Neuronal stem cell (in vitro differentiated cells): Measurements from ENCODE around the gene CROT.

Experiments used
- DNase-seq: peaks from one replicate; pipeline ENCODE4 v3.0.0-alpha.2; 2013; ENCODE audit warnings: low spot score
- H2AFZ ChIP-seq: one replicate; pipeline ENCODE4 v1.6.1; 2013; ENCODE audit warnings: mild to moderate bottlenecking, low read length, inconsistent platforms
- H2AK5ac ChIP-seq: 2 replicates; pipeline ENCODE4 v1.6.1; 2013; ENCODE audit warnings: low read depth, mild to moderate bottlenecking, inconsistent platforms, low read length, moderate library complexity, mixed read lengths
- H2BK120ac ChIP-seq: 2 replicates; pipeline ENCODE4 v1.6.1; 2013; ENCODE audit warnings: low read depth, mild to moderate bottlenecking, inconsistent platforms, low read length, moderate library complexity, mixed read lengths
- H2BK12ac ChIP-seq: one replicate; pipeline ENCODE4 v1.6.1; 2013; ENCODE audit warnings: low read length, inconsistent platforms
- H2BK15ac ChIP-seq: 2 replicates; pipeline ENCODE4 v1.6.1; 2013; ENCODE audit warnings: mild to moderate bottlenecking, low read length, inconsistent platforms, mixed read lengths
- H2BK5ac ChIP-seq: one replicate; pipeline ENCODE4 v1.6.1; 2013; ENCODE audit warnings: inconsistent platforms, mild to moderate bottlenecking, low read length, moderate library complexity
- H3K14ac ChIP-seq: one replicate; pipeline ENCODE4 v1.6.1; 2013; ENCODE audit warnings: low read length, inconsistent platforms
- H3K18ac ChIP-seq: 2 replicates; pipeline ENCODE4 v1.6.1; 2013; ENCODE audit warnings: low read length, inconsistent platforms
- H3K23ac ChIP-seq: 2 replicates; pipeline ENCODE4 v1.6.1; 2013; ENCODE audit warnings: low read depth, mild to moderate bottlenecking, mixed read lengths, low read length, inconsistent platforms; ENCODE audit not compliant: poor library complexity
- H3K27ac ChIP-seq: replicated peaks from 3 replicates; pipeline ENCODE4 v1.5.1; 2013; ENCODE audit warnings: low read length, inconsistent platforms
- H3K27me3 ChIP-seq, 3 experiments: 2 replicates each; pipeline ENCODE4 v1.6.1; 2013; ENCODE audit warnings: low read length in 3 of 3, mild to moderate bottlenecking in 2 of 3, inconsistent platforms in 1 of 3, low read depth in 1 of 3, mixed read lengths in 1 of 3, moderate library complexity in 1 of 3; ENCODE audit not compliant: control insufficient read depth in 3 of 3, insufficient read depth in 3 of 3
- H3K36me3 ChIP-seq, 2 donors: replicated peaks in 1 of 2; 2 replicates each; pipeline ENCODE4 v1.6.1; 2013; ENCODE audit warnings: low read length in 2 of 2; ENCODE audit not compliant: control insufficient read depth in 2 of 2, insufficient read depth in 2 of 2
- H3K4ac ChIP-seq: 2 replicates; pipeline ENCODE4 v1.6.1; 2013; ENCODE audit warnings: inconsistent platforms, mild to moderate bottlenecking, low read length, moderate library complexity
- H3K4me1 ChIP-seq, 2 donors: 1 replicate in 1 of 2; 2 replicates in 1 of 2; pipeline ENCODE4 v1.6.1; 2013; ENCODE audit warnings: low read length in 2 of 2, low read depth in 1 of 2; ENCODE audit not compliant: control insufficient read depth in 2 of 2, insufficient read depth in 1 of 2
- H3K4me2 ChIP-seq: one replicate; pipeline ENCODE4 v1.6.1; 2013; ENCODE audit warnings: mild to moderate bottlenecking, low read length, inconsistent platforms; ENCODE audit not compliant: insufficient read depth, poor library complexity, severe bottlenecking
- H3K4me3 ChIP-seq, 2 donors: 2 replicates each; pipeline ENCODE4 v1.5.1; 2013; ENCODE audit warnings: low read length in 2 of 2, mild to moderate bottlenecking in 2 of 2, inconsistent platforms in 1 of 2, moderate library complexity in 1 of 2
- H3K79me1 ChIP-seq: one replicate; pipeline ENCODE4 v1.6.1; 2013; ENCODE audit warnings: low read depth, mild to moderate bottlenecking, inconsistent platforms, low read length, moderate library complexity
- H3K9ac ChIP-seq: one replicate; pipeline ENCODE4 v1.6.1; 2013; ENCODE audit warnings: mild to moderate bottlenecking, low read depth, low read length, inconsistent platforms; ENCODE audit not compliant: poor library complexity
- H3K9me3 ChIP-seq, 2 donors: replicated peaks in 1 of 2; 2 replicates each; pipeline versions ENCODE3 to v1.6.1; 2013; ENCODE audit warnings: low read length in 2 of 2, mild to moderate bottlenecking in 2 of 2, inconsistent platforms in 1 of 2, low read depth in 1 of 2, mixed read lengths in 1 of 2, moderate library complexity in 1 of 2; ENCODE audit not compliant: control insufficient read depth in 2 of 2, insufficient read depth in 1 of 2
- H4K8ac ChIP-seq: one replicate; pipeline ENCODE4 v1.6.1; 2013; ENCODE audit warnings: low read depth, mild to moderate bottlenecking, inconsistent platforms, low read length, moderate library complexity
- H4K91ac ChIP-seq: one replicate; pipeline ENCODE4 v1.6.1; 2013; ENCODE audit warnings: low read length, low read depth, mild to moderate bottlenecking, inconsistent platforms; ENCODE audit not compliant: poor library complexity
- WGBS, 2 donors: extraction: QIAGEN DNeasy Blood & Tissue Kit; methylation state at CpG; one replicate each; pipeline ENCODE4 v1.1.7; 2013; ENCODE audit warnings: missing lambda C conversion rate in 2 of 2, mixed read lengths in 1 of 2; ENCODE audit not compliant: insufficient read length in 2 of 2, insufficient replicate concordance in 1 of 2; ENCODE audit errors: extremely low coverage in 2 of 2; 5-methylcytosine and 5-hydroxymethylcytosine counted together

The CROT gene

GRCh38 chr7:87312215-87312865 lies 33.1 kb upstream of the CROT start:
- Histone ChIP-seq H3K4me3 (no peak overlapping the region), H2BK12ac (no peak overlapping the region), H3K9ac (no peak overlapping the region), H3K4ac (no peak overlapping the region), H3K27me3 (no peaks in the 10 kb centered on the region), H4K91ac (no peak overlapping the region), H3K27ac (no peak overlapping the region), H3K36me3 (no peaks in the 10 kb centered on the region), H2AK5ac (no peak overlapping the region), H2AFZ (no peak overlapping the region), H3K79me1 (no peaks in the 10 kb centered on the region), H2BK120ac (no peak overlapping the region), H2BK15ac (no peak overlapping the region), H3K4me1 (peaks cover 6 to 8% of the 10 kb centered on the region in 2 donors), H3K9me3 (no peaks in the 10 kb centered on the region), H3K18ac (no peak overlapping the region), H3K23ac (no peak overlapping the region), H4K8ac (no peak overlapping the region), H2BK5ac (no peak overlapping the region), H3K4me2 (no peak overlapping the region), H3K14ac (no peak overlapping the region)
- DNase-seq, result peak; percentile 59
- no CpG with 5 or more reads among the region's 2 CpGs for WGBS, 2 donors

- no CpG with 5 or more reads among the region's 3 CpGs for WGBS, 2 donors
- H3K27me3 ChIP-seq, result no peaks in the 10 kb centered on the region
These were observed 29.3 kb upstream of the CROT start for GRCh38 chr7:87316097-87316700.

GRCh38 chr7:87316846-87317552 lies 28.5 kb upstream of the CROT start:
- H4K91ac ChIP-seq, result no peak overlapping the region
- H2BK15ac ChIP-seq, result no peak overlapping the region
- peak overlapping the region; percentile 30 for H2AFZ ChIP-seq
- no peak overlapping the region for H3K27ac ChIP-seq
- no peak overlapping the region for H3K4ac ChIP-seq
- no peak overlapping the region for H2AK5ac ChIP-seq
- H3K4me2 ChIP-seq, result no peak overlapping the region
- H2BK120ac ChIP-seq, result no peak overlapping the region
- no peak for DNase-seq
- H4K8ac ChIP-seq, result no peak overlapping the region
- H3K23ac ChIP-seq, result no peak overlapping the region
- no peak overlapping the region for H2BK12ac ChIP-seq
- H3K4me1 ChIP-seq, result peaks cover 4 to 7% of the 10 kb centered on the region in 2 donors
- no peaks in the 10 kb centered on the region for H3K79me1 ChIP-seq
- no peaks in the 10 kb centered on the region for H3K27me3 ChIP-seq
- no peak overlapping the region for H3K14ac ChIP-seq
- H3K4me3 ChIP-seq, result no peak overlapping the region
- H2BK5ac ChIP-seq, result no peak overlapping the region
- peak overlapping the region; percentile 58 for H3K18ac ChIP-seq
- H3K36me3 ChIP-seq, result no peaks in the 10 kb centered on the region
- peaks cover 0 to 1% of the 10 kb centered on the region in 2 donors for H3K9me3 ChIP-seq
- H3K9ac ChIP-seq, result no peak overlapping the region
- no CpG with 5 or more reads among the region's 1 CpG for WGBS, 2 donors

More at GRCh38 chr7:87316097-87316700, 29.3 kb upstream of the CROT start:
- Histone ChIP-seq H3K23ac (no peak overlapping the region), H3K27ac (no peak overlapping the region), H3K4me3 (no peak overlapping the region), H3K9ac (no peak overlapping the region), H3K4me1 (peaks cover 4 to 7% of the 10 kb centered on the region in 2 donors), H3K79me1 (no peaks in the 10 kb centered on the region), H3K36me3 (no peaks in the 10 kb centered on the region), H3K4ac (no peak overlapping the region), H3K14ac (no peak overlapping the region), H2AFZ (no peak overlapping the region), H2BK120ac (no peak overlapping the region), H2BK5ac (no peak overlapping the region), H4K8ac (no peak overlapping the region), H3K9me3 (no peaks in the 10 kb centered on the region), H2AK5ac (no peak overlapping the region), H4K91ac (no peak overlapping the region), H2BK12ac (no peak overlapping the region), H3K18ac (no peak overlapping the region), H3K4me2 (no peak overlapping the region), H2BK15ac (no peak overlapping the region)
- no peak for DNase-seq

- Histone ChIP-seq H3K4me2 (no peak overlapping the region), H2AK5ac (no peak overlapping the region), H4K91ac (no peak overlapping the region), H3K9me3 (peaks cover 0 to 9% of the 10 kb centered on the region in 2 donors), H3K23ac (no peak overlapping the region), H3K36me3 (no peaks in the 10 kb centered on the region), H2BK5ac (no peak overlapping the region), H3K4ac (no peak overlapping the region), H2BK15ac (no peak overlapping the region), H2BK120ac (no peak overlapping the region), H3K79me1 (no peaks in the 10 kb centered on the region), H3K14ac (no peak overlapping the region), H2BK12ac (no peak overlapping the region), H2AFZ (peak overlapping the region; percentile 30), H4K8ac (no peak overlapping the region), H3K27ac (no peak overlapping the region), H3K4me3 (no peak overlapping the region), H3K27me3 (no peaks in the 10 kb centered on the region), H3K9ac (no peak overlapping the region), H3K4me1 (peaks cover 4 to 7% of the 10 kb centered on the region in 2 donors), H3K18ac (no peak overlapping the region)
- WGBS, 2 donors, result no CpG with 5 or more reads among the region's 2 CpGs
- no peak for DNase-seq
These were observed 27.7 kb upstream of the CROT start for GRCh38 chr7:87317691-87318245.
